ENCODE measurements around the gene TMEM59L.

DNA sequence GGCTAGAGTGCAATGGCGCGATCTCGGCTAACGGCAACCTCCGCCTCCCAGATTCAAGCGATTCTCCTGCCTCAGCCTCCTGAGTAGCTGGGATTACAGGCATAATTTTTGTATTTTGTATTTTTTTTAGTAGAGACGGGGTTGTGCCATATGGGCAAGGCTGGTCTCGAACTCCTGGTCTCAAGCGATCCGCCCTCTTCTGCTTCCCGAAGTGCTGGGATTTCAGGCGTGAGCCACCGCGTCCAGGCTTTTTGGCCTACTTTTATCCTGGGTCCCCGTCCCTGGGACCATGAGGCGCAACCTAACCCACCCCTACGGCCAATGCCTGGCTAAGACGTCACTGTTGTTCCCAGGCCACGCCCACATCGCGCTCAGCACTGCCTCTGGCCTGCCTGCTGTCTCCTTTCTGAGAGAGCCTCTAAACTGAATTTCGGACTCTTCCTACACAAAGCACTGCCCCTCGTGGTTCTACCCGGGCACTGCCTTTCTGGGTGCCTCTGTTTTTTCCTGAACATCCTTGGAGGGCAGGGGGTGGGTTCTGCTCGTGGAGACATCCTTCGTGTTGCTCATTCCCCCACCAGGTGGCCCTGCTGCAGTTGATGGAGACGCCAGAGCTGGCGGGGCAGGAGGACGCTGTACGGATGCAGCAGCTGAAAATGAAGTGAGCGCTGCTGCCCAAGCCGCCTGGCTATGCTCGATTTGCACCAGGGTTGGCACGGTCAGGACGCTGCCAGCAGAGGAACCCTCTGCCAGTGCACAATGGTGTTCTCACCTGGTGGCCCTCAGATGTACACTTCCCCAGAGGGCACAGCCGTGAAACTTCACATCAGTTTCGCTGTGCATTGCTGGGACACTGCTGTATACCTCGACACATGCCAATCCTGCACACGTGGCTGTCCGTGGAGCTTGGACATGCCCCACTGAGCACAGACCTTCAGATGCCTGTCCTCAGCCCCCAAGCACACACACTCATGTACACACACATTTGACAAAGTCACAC is 22.1 kb upstream of the TMEM59L start:
- TF ChIP-seq, protein P1, sequence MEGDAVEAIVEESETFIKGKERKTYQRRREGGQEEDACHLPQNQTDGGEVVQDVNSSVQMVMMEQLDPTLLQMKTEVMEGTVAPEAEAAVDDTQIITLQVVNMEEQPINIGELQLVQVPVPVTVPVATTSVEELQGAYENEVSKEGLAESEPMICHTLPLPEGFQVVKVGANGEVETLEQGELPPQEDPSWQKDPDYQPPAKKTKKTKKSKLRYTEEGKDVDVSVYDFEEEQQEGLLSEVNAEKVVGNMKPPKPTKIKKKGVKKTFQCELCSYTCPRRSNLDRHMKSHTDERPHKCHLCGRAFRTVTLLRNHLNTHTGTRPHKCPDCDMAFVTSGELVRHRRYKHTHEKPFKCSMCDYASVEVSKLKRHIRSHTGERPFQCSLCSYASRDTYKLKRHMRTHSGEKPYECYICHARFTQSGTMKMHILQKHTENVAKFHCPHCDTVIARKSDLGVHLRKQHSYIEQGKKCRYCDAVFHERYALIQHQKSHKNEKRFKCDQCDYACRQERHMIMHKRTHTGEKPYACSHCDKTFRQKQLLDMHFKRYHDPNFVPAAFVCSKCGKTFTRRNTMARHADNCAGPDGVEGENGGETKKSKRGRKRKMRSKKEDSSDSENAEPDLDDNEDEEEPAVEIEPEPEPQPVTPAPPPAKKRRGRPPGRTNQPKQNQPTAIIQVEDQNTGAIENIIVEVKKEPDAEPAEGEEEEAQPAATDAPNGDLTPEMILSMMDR (IDR thresholded peaks at IDR 0.05): no peak
- TF ChIP-seq POLR2A (IDR thresholded peaks at IDR 0.05): no peak
